Measurements from ENCODE around the gene SLC13A5. TPM values are rescaled to one million over a fixed set of nuclear protein-coding genes. Genes with fewer than 3 reads are reported as not detected.
A peak's percentile ranks its signal among the peaks of the same experiment; 100 is the strongest.

The SLC13A5 gene
- total RNA-seq, 1 experiment from 2014 or later = not detected

DNA sequence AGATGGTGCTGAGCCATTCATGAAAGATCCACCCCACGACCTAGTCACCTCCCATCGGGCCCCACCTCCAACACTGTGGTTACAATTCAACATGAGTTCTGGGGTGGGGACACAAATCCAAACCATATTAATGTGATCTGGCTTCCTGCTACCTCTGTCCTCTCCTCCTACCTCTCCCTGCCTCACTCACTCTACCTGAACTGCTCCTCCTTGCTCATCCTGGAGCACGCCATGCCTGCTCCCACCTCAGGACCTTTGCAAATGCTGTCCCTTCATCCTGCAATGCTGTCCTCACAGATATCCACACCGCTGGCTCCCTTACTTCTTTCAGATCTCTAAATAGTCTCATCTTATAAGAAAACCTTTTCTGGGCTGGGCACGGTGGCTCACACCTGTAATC is 10.8 kb upstream of the SLC13A5 start:
- DNase-seq (ENCODE audit: low read depth in 1 of 2, low spot score in 2 of 2) = no peak
- no peaks in the 10 kb centered on the region for H3K9me3 ChIP-seq (replicated peaks)
- no peak overlapping the region for H3K27ac ChIP-seq
- no peaks in the 10 kb centered on the region for H3K4me1 ChIP-seq (replicated peaks)
- H3K4me3 ChIP-seq = no peak overlapping the region
- H3K27me3 ChIP-seq (replicated peaks) = peaks cover 5% of the 10 kb centered on the region; the same call in 1 of the 2 replicates
- no peaks in the 10 kb centered on the region for H3K36me3 ChIP-seq

DNA sequence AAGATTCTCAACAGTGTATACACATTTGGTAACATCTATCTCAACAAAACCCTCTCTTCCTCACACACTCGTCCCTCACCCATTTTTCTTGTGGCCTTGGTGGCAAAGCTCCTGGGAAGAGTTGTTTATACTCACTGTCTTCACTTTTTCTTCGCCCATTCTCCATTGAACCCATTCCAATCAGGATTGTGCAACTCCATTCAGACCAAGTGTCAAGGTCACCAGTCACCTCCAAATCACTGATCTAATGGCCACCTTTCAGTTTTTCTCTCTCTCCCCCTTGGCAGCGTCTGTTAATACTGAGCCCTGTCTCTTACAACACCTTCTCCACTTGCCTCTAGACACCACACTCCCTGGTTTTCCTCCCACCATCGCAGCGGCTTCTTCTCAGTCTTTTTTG is 8.6 kb upstream of the SLC13A5 start:
- no peaks in the 10 kb centered on the region for H3K9me3 ChIP-seq (replicated peaks)
- DNase-seq (ENCODE audit: low read depth in 1 of 2, low spot score in 2 of 2) = no peak

DNA sequence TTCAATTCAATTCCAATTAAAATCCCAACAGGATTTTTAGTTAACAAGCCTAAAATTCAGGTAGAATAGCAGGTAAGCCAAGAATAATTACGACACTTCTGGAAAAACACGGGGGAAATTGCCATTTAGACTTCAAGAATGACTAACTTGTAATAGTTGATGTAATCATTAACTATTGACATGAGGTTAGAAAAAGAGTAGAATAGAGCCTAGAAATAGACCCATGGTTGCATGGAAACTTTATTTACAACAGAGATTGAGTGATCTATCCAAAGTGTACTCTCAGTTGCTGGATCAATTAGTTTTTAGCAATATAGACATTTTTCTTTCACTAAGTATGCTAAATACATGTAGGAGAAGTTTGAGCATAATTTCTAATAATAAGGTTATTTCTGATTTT is 3.6 kb upstream of the SLC13A5 start:
- no peak overlapping the region for H3K27ac ChIP-seq
- DNase-seq (ENCODE audit: low read depth in 1 of 2, low spot score in 2 of 2) = no peak
- no peaks in the 10 kb centered on the region for H3K36me3 ChIP-seq
- H3K27me3 ChIP-seq (replicated peaks) = peaks cover 5% of the 10 kb centered on the region; the same call in 1 of the 2 replicates
- peaks cover 15% of the 10 kb centered on the region for H3K4me1 ChIP-seq (replicated peaks)
- H3K4me3 ChIP-seq = no peak overlapping the region
- peaks cover 2% of the 10 kb centered on the region; the same call in 1 of the 2 replicates for H3K9me3 ChIP-seq (replicated peaks)

More for the DNA sequence above, 8.6 kb upstream of the SLC13A5 start:
- Histone ChIP-seq H3K36me3 (no peaks in the 10 kb centered on the region), H3K27ac (no peak overlapping the region), H3K27me3 (replicated peaks) (peaks cover 5% of the 10 kb centered on the region; the same call in 1 of the 2 replicates), H3K4me3 (no peak overlapping the region), H3K4me1 (replicated peaks) (no peaks in the 10 kb centered on the region)

DNA sequence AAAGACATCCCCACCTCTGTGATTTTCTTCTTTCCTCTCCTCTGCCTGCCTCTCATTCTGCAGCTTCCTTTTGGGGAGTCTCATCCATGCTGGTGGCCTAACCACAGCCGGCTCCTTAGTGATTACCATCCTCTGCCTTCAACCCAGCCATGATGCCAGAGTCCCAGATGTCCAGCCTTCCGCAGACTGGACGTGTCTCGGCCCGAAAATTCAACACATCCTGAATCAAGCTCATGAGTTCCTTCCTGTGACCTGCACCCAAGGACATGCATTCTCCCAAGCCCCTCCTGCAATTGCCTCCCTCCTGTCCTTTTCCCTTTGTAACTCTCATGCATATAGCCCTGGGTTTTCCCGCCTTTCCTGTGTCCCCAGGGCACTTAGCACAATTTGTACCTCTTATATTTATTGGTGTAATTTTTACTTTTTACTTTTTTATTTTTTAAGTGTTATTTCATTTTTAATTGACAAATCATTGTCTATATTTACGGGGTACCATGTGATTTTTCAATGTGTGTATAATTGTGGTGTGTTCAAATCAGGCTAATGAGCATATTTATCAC is 1.2 kb upstream of the SLC13A5 start:
- H3K4me3 ChIP-seq = no peak overlapping the region

DNA sequence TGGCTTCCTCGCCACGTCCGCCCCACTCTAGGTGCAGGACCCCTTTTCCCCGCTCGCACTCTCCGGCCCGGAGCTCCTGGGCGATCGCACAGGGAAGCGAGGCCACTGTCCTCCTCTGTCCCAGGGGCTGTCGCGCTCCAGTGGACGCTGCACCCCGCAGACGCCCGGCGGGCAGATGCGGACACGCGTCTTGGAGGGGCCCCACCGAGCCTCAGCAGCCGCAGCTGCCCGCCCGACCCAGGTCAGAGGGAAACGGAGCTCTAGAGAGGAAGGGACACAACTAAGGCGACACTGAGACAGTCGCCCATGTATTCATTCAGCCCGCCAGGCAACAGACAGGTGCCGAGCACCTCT is 726 bp upstream of the SLC13A5 start:
- H3K9me3 ChIP-seq (replicated peaks) = peaks cover 2% of the 10 kb centered on the region; the same call in 1 of the 2 replicates
- H3K4me3 ChIP-seq = no peak overlapping the region
- H3K4me1 ChIP-seq (replicated peaks) = peaks cover 15% of the 10 kb centered on the region

More for the DNA sequence above, 1.2 kb upstream of the SLC13A5 start:
- Histone ChIP-seq H3K27me3 (replicated peaks) (no peaks in the 10 kb centered on the region), H3K4me1 (replicated peaks) (peaks cover 15% of the 10 kb centered on the region), H3K27ac (no peak overlapping the region), H3K36me3 (no peaks in the 10 kb centered on the region), H3K9me3 (replicated peaks) (peaks cover 2% of the 10 kb centered on the region; the same call in 1 of the 2 replicates)
- DNase-seq (ENCODE audit: low read depth in 1 of 2, low spot score in 2 of 2) = no peak

DNA sequence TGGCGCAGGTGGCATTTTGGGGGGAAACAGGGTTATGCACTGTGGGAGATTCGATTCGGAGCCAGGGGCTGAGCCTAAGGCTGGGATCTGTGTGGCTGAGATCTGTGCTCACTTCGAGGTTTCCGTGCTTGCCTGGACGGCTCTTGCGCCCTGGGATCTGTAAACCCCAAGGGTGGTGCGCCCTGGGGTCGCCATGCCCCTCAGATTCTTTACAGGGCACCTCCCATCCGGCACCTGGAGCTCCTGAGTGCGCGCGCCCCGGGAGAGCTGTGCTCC is 377 bp downstream of the SLC13A5 start:
- no peak overlapping the region for H3K4me3 ChIP-seq
- no peaks in the 10 kb centered on the region for H3K36me3 ChIP-seq
- H3K27ac ChIP-seq = no peak overlapping the region
- no peaks in the 10 kb centered on the region for H3K27me3 ChIP-seq (replicated peaks)
- DNase-seq (ENCODE audit: low read depth in 1 of 2, low spot score in 2 of 2) = no peak
- H3K4me1 ChIP-seq (replicated peaks) = peaks cover 15% of the 10 kb centered on the region
- peaks cover 2% of the 10 kb centered on the region; the same call in 1 of the 2 replicates for H3K9me3 ChIP-seq (replicated peaks)

More for the DNA sequence above, 726 bp upstream of the SLC13A5 start:
- no peak for DNase-seq (ENCODE audit: low read depth in 1 of 2, low spot score in 2 of 2)
- no peaks in the 10 kb centered on the region for H3K27me3 ChIP-seq (replicated peaks)
- no peaks in the 10 kb centered on the region for H3K36me3 ChIP-seq
- H3K27ac ChIP-seq = no peak overlapping the region

DNA sequence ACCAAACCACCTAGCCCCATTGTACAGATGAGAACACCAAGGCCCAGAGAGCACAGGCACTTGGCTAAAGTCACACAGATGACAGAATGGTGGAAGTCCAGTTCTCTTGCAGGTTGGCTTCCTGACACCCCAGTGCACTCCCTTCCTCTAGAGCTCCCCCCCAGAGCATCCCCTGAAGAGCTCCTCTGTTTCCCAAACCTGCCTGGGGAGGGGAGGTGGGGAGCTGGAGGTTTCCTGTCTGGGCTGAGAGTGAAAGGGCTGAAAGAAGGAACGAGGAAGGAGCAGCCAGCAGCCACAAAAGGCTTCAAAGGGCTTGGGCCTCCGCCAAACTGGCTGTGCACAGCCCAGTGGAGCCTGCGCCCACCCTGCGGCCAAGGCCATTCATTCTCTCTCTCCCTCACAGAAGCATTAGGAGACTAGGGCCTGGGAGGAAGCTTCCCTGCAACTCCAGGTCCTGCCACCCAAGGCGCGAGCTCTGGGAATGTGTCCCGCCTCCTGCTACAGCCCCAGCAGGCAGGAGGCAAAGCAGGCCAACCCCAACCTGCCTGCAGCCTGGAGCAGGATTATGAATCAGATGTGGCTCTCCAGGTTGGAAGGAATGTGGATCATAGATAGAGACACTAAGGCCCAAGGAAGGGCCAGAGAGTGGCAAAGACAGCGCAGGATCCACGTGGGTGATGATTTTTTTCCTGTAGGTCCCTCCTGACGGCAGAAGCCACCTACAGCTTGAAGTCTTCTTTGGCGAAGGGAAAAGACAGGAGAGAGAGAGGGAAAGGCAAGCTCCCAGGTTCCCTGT is 913 bp downstream of the SLC13A5 start:
- H3K4me3 ChIP-seq = no peak overlapping the region
- no peak overlapping the region for H3K27ac ChIP-seq
- DNase-seq (ENCODE audit: low read depth in 1 of 2, low spot score in 2 of 2) = peak in 1 of 2 experiments; percentile 52
- H3K9me3 ChIP-seq (replicated peaks) = peaks cover 2% of the 10 kb centered on the region; the same call in 1 of the 2 replicates
- H3K4me1 ChIP-seq (replicated peaks) = peaks cover 15% of the 10 kb centered on the region
- H3K27me3 ChIP-seq (replicated peaks) = no peaks in the 10 kb centered on the region
- H3K36me3 ChIP-seq = no peaks in the 10 kb centered on the region

DNA sequence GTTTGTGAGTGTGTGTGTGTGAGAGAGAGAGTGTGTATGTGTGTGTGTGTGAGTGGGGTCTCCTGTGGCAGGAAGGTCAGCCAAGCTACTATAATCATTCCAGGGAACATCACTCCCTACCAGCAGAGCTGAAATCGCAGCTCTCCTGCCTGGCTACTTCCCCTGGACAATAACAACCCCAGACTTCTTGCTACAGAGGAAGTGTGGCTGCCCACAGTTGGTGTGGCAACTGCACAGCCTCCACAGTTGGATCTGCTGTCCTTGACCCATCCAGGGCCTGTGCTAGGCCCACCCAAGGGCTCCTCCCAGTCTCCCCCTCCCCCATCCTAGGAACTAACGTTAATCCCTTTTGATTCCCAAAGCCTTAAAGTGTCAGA is 1.5 kb downstream of the SLC13A5 start:
- H3K4me3 ChIP-seq = no peak overlapping the region
- no peaks in the 10 kb centered on the region for H3K27me3 ChIP-seq (replicated peaks)
- H3K36me3 ChIP-seq = no peaks in the 10 kb centered on the region
- H3K4me1 ChIP-seq (replicated peaks) = peaks cover 15% of the 10 kb centered on the region
- peaks cover 2% of the 10 kb centered on the region; the same call in 1 of the 2 replicates for H3K9me3 ChIP-seq (replicated peaks)
- no peak overlapping the region for H3K27ac ChIP-seq
- no peak for DNase-seq (ENCODE audit: low read depth in 1 of 2, low spot score in 2 of 2)

DNA sequence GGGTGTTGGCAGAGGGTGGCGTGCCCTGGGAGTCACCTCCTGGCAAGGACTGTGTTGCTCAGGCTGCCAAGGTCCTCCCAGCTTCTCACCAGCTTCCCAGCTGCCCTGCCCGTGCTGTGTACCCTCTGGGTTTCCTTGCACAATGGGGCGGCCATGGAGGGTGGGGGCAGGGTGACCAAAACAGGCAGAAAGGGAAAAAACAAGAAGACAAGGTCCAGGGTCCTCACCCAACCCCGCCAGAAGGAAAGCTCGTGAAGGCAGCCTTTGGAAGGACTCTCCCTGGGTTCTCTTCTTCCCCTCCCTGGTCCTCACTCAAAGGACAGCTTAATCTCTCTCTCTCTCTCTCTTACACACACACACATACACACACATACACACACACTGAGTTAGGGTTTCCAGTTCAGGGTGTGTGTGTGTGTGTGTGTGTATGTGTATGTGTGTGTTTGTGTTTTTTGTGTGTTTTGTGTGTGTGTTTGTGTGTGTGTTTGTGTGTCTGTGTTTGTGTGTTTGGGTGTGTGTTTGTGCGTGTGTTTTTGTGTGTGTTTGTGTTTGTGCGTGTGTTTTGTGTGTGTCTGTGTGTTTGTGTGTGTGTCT is 2.0 kb downstream of the SLC13A5 start:
- Histone ChIP-seq H3K27ac (no peak overlapping the region), H3K4me3 (no peak overlapping the region), H3K36me3 (no peaks in the 10 kb centered on the region), H3K9me3 (replicated peaks) (peaks cover 2% of the 10 kb centered on the region; the same call in 1 of the 2 replicates), H3K27me3 (replicated peaks) (no peaks in the 10 kb centered on the region), H3K4me1 (replicated peaks) (peaks cover 15% of the 10 kb centered on the region)
- DNase-seq (ENCODE audit: low read depth in 1 of 2, low spot score in 2 of 2) = no peak

DNA sequence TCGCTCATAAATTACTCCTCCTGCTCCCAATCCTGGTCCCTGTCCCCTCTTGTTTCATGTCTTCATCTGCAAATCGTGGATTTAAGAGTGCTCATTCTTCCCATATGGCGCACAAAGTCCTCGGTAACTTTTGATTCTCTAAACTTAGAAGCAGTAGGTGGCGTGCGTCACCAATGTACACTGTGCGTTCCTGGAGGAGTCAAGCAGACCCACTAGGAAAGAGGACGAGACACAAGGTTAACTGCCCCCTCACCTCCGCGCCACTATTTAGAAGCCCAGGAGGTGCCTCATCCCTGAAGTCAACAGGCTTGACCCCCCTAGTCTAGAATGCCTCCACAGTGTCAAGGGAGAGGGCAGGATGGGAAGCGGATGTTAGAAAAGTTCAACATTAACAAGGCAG is 2.9 kb downstream of the SLC13A5 start:
- no peaks in the 10 kb centered on the region for H3K36me3 ChIP-seq
- DNase-seq (ENCODE audit: low read depth in 1 of 2, low spot score in 2 of 2) = no peak
- H3K27ac ChIP-seq = no peak overlapping the region
- no peak overlapping the region for H3K4me3 ChIP-seq
- peaks cover 15% of the 10 kb centered on the region for H3K4me1 ChIP-seq (replicated peaks)
- no peaks in the 10 kb centered on the region; the same call in 1 of the 2 replicates for H3K9me3 ChIP-seq (replicated peaks)
- no peaks in the 10 kb centered on the region for H3K27me3 ChIP-seq (replicated peaks)

DNA sequence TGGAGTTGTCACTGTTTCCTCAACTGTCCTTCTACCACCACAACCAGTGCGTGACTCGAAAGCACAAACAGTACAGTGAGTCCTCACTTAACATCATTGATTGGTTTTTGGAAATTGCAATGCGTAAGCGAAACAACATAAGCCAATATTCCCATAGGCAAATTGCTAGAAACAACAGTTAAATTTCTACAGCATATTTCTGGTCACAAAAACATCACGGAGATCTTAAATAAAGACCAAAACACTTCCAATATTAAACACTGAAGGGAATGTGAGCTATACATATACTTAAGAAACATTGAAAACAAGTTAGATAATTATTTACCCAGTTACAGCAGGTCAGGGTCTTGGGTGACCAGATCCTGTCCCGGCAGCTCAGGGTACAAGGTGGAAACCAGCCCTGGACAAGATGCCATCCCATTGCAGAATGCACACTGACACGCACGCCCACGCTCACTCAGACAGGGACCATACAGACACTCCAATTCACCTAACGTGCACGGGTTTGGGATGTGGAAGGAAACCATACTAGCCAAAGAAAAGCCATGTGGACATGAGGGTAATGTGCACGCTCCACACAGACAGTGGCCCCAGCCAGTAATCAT is 4.7 kb downstream of the SLC13A5 start:
- Histone ChIP-seq H3K27me3 (replicated peaks) (no peaks in the 10 kb centered on the region), H3K4me1 (replicated peaks) (peaks cover 14% of the 10 kb centered on the region)
- no peak for DNase-seq (ENCODE audit: low read depth in 1 of 2, low spot score in 2 of 2)

DNA sequence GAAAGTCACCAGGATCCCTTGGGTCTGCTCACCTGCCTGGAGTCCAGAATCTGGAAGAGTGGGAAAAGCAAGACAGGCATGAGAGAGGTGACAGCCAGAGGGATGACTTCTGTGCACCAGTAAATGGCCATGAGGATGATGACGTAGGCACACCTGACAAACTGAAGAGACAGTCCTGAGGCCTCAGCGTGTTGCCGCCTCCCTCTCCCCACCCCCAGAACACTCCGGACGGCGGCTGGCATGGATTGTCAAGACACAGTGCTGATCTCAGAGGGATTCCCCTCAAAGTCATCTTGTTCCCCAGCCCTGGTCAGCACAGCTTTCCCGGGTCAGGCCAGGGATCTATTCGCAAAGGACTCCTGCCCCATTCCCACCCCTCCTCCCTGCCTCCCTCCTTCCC is 6.2 kb downstream of the SLC13A5 start:
- DNase-seq (ENCODE audit: low read depth in 1 of 2, low spot score in 2 of 2) = peak in 1 of 2 experiments; percentile 28
- Histone ChIP-seq H3K36me3 (no peaks in the 10 kb centered on the region), H3K27me3 (replicated peaks) (no peaks in the 10 kb centered on the region), H3K4me3 (no peak overlapping the region), H3K4me1 (replicated peaks) (peaks cover 2% of the 10 kb centered on the region), H3K27ac (no peak overlapping the region), H3K9me3 (replicated peaks) (no peaks in the 10 kb centered on the region)

More for the DNA sequence above, 4.7 kb downstream of the SLC13A5 start:
- no peaks in the 10 kb centered on the region for H3K36me3 ChIP-seq
- H3K4me3 ChIP-seq = no peak overlapping the region
- H3K27ac ChIP-seq = no peak overlapping the region
- no peaks in the 10 kb centered on the region for H3K9me3 ChIP-seq (replicated peaks)

DNA sequence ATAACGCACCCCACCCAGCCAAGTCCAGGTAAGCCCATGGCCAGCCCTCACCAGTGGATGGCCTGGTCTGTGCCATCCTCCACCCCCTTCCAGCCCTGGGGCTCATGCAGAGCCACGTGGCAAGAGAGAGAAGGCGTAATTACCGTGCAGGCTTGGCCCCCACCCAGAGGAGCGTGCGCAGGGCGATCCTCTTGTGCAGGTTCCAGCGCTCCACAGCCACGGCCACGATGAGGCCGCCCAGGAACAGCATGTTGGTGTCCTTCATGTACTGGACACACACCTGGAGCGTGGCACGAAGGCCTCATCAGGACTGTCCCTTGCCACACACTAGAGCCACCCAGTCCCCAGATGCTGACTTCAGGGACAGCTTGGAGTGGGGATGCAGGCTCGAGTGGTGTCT is 6.7 kb downstream of the SLC13A5 start:
- DNase-seq (ENCODE audit: low read depth in 1 of 2, low spot score in 2 of 2) = peak in 1 of 2 experiments; percentile 31
- Histone ChIP-seq H3K27me3 (replicated peaks) (no peaks in the 10 kb centered on the region), H3K27ac (no peak overlapping the region), H3K36me3 (no peaks in the 10 kb centered on the region), H3K4me3 (no peak overlapping the region), H3K4me1 (replicated peaks) (no peaks in the 10 kb centered on the region), H3K9me3 (replicated peaks) (no peaks in the 10 kb centered on the region)

All from SJSA1 (cell line).